Gastrocnemius medialis (tissue), 4 donors: Measurements from ENCODE around the gene FGF2.

ENCODE experiments used
- CTCF ChIP-seq, 5 experiments: fragments of 450-650 bp in 3 of 5; fragments of 200-600 bp in 2 of 5; sonication (generic) in 2 of 5; IDR thresholded peaks in 4 of 5; conservative IDR thresholded peaks in 1 of 5; 1 replicate in 4 of 5; 2 replicates in 1 of 5; pipeline ENCODE4 v1.5.1; 2016 to 2019; ENCODE audit warnings: antibody characterized with exemption in 5 of 5, mild to moderate bottlenecking in 3 of 5, moderate library complexity in 3 of 5
- POLR2A ChIP-seq, 2 donors: fragments of 450-650 bp; IDR thresholded peaks; one replicate each; pipeline ENCODE4 v1.6.1; 2017; ENCODE audit warnings: antibody characterized with exemption in 2 of 2, mild to moderate bottlenecking in 2 of 2, moderate library complexity in 2 of 2

DNA sequence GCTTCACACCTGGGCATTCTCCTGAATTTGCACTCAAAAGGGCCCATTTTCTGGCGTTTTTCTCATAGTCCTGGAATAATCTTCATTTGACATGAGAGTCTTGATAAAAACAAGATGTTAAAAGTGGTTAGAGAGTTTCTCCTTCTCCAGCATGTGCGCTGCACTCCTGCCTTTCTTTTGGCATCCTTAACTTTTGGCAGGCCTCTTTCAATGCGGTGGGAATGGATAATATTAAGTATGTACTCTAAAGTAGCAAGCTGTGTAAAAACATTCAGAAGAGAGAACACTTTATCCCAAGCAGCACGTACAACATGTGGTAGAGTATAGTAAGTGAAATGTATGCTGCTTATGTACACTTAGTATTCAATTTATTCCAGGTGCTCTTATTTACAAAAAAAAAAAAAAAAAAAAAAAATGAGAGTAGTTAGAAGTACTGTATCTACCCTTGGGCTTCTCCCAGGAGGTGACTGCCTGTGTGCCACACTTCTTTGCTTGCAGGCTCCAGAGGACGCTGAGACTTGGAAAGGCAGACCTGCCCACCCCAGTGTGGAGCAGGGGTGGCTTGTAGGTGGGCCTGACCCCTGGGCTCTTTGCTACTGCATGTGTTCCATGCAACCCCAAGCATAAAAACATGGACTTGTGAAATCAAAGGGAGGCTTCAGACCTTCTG lies 3.9 kb downstream of the FGF2 start:
- no peak for TF ChIP-seq CTCF (IDR thresholded peaks at IDR 0.05 in 4 of 5, conservative IDR thresholded peaks at IDR 0.05 in 1 of 5)
- TF ChIP-seq POLR2A (IDR thresholded peaks at IDR 0.05), result no peak
